SW480 (cell line): ENCODE data around the gene ERBB2.
A peak's percentile ranks its signal among the peaks of the same experiment; 100 is the strongest.

ENCODE experiments used
- DNase-seq: peaks from one replicate; pipeline ENCODE4 v3.0.0-alpha.2; 2016; ENCODE audit warnings: low spot score

The ERBB2 gene

DNA sequence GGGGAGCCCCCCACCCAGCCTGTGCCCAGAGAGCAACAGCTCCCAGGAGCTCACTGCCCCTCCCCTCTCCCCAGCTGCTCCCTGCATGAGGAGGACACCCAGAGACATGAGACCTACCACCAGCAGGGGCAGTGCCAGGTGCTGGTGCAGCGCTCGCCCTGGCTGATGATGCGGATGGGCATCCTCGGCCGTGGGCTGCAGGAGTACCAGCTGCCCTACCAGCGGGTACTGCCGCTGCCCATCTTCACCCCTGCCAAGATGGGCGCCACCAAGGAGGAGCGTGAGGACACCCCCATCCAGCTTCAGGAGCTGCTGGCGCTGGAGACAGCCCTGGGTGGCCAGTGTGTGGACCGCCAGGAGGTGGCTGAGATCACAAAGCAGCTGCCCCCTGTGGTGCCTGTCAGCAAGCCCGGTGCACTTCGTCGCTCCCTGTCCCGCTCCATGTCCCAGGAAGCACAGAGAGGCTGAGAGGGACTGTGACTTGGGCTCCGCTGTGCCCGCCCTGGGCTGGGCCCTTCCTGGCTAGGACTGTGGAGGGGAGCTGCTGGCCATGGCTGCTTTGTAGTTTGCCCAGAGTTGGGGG lies 34.1 kb upstream of the ERBB2 start:
- DNase-seq = peak; percentile 34

DNA sequence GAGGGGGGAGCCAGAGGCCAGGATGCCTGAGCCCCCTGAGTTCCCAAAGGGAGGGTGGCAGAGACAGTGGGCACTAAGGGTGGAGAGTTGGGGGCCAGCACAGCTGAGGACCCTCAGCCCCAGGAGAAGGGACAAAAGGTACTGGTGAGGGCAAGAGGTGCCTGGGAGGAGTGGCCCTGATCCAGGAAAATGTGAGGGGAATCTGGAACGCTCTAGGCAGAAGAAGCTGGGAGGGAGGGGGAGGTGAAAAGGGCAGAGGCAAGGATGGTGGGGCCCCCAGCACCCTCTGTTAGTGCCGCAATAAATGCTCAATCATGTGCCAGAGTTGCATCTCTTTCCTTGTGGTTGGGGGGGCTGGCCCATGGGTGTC lies 33.6 kb upstream of the ERBB2 start:
- DNase-seq = no peak

- DNase-seq = no peak
These were observed 33.1 kb upstream of the ERBB2 start for GRCh38 chr17:39666601-39667261.

DNA sequence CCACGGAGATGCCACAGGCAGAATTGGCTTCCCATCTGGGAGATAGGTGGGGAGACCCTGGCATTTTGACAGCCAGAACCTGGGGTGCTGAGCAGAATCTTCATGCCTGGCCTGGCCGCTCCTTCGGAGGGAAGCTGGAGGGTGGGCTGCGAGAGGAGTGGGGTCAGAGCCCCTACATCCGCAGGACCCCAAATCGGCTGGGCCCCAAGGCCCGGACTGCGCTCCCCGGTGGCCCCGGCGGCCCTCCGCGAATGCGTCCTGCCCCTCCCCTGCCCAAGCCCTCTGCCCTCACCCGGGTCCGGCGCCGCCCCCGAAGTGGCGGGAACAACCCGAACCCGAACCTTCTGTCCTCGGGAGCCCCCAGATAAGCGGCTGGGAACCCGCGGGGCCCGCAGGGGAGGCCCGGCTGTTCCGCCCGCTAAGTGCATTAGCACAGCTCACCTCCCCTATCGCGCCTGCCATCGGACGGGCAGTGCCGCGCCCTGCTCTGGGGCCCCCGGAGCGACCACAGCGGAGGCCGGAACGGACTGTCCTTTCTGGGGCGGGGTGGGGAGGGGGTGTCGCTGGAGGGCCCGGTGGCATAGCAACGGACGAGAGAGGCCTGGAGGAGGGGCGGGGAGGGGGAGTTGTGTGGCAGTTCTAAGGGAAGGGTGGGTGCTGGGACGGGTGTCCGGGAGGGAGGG lies 32.5 kb upstream of the ERBB2 start:
- DNase-seq = peak; percentile 25

- DNase-seq = peak; percentile 61
These were observed 31.6 kb upstream of the ERBB2 start, which contains the start of gene PNMT for GRCh38 chr17:39667945-39668924. TSS of gene PNMT (plus strand) at chr17:39668453. CDS start at chr17:39668476, 23 bp downstream.

GRCh38 chr17:39669897-39670735 lies 29.7 kb upstream of the ERBB2 start:
- no peak for DNase-seq

GRCh38 chr17:39670746-39671145 lies 29.1 kb upstream of the ERBB2 start:
- DNase-seq = no peak

DNA sequence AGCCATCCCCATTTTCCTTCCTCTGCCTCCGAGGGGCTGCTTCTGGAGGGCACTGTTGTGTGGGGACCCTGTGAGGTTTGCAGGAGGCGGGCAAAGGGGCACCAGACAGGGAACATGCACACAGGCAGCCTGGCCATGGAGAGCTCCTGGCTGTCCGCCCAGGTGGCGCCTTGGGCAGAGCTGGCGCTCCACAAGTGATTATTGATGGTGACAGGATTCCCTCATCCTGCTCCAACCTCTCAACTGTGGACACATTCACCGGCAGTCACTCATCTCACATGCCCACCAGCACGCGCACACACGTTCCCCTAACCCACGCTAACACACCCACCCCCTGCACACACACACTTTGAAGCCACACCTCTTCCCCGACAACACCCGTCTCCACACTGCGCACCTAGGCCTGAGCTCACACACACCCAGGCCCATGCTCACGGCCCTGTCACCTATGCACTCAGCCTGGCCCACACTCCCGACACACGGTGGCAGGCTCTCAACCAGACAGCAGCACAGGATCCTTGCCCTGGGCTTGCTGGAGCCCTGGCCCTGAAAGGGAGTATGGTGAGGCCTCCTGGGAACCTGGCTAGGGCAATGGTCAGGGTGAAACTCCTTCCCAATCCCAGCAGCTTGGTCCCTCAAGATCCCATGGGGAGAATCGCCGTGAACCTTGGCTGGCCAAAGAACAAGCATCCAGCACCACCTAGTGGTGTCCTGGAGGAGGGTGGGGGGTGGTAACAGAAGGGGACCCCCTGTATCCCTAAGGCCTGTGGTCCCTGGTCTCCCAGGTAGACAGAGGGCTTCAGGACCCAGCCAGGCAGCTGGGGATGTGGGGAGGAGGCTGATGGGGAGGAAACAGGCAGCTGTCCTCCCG lies 28.0 kb upstream of the ERBB2 start:
- DNase-seq = peak; percentile 38

- DNase-seq = no peak
These were observed 27.1 kb upstream of the ERBB2 start for GRCh38 chr17:39672522-39673334.

DNA sequence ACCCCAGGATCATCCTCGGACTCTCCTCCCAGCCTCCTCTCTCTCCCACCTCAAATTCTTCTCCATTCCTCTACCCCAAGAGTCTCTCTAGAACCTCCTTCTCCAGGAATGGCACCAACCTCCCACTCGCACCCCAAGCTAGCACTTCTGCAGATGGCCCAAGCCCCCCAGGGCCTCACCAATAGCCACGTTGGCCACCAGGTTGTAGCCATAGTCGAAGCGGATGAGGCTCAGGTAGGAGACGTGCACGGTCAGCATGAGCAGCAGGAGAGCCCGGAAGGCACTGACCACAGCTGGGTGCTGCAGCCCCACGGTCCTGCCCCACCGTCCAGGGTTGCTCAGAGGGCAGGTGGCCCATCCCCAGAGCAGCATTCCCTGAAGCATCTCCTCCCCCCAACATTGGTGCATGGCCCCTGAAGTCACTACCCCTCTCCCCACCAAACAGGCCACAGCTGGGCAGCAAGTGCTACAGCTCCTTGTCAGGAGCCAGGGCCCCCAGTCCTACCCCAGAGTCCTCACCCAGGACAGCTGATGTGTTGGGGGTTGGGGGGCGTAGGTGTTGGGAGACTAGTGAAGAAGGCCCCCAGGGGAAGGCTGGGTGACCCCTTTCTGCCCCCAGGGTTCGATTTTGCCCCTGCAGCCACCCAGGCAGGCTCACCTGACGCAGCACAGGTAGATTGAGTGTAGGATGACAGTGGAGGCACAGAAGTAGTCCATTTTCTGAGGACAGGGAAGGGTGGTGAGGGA lies 26.4 kb upstream of the ERBB2 start:
- no peak for DNase-seq

DNA sequence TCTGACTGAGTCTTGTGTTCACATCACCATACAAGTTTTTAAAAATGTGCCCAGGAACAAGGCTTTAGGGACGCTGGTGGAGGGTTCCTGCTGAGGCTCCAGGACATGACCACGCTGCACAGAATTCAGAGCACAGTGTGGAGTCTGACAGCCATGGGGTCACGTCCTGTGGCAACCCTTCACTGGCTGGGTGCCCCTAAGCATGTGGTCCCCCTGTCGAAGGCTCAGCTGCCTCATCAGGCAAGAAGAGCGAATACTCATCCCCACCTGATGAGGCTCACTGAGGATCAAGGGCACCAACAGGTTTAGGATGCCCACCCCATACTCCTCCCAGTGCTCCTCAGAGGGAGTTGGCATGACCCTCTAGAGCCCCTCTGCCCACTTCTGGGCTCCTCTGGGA lies 25.7 kb upstream of the ERBB2 start:
- DNase-seq = no peak

DNA sequence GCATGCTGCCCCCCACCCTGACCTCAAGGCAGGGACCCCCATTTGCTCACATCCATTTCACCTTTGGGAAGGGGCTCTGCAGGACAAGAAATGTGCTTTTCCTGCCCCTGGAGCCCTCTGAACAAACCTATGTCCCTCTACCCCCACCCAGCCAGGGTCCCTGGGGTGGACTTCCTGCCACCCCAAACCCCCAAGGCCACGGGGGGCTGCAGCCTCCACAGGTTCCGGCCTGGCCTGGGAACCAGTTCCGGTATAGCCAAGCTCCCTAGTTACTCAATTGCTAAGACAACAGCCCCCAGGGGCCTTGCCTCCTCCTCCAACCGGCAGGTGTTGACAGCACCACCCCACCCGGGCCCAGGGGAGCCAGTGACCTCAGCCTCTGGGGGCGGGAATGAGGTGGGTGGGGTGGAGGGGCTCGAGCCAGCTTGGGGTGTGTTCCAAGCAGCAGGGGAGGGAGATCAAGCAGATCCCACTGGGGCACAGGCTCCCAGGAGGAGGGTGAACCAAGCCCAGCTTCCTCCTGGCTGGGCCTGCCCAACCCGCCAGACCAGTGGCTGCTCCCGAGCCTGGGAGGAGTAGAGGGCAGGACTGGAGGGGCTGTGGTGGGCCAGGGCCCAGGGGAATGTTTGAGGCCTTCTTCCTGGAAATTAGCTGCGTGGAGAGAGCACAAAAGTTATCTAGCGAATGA lies 25.0 kb upstream of the ERBB2 start:
- peak; percentile 38 for DNase-seq

DNA sequence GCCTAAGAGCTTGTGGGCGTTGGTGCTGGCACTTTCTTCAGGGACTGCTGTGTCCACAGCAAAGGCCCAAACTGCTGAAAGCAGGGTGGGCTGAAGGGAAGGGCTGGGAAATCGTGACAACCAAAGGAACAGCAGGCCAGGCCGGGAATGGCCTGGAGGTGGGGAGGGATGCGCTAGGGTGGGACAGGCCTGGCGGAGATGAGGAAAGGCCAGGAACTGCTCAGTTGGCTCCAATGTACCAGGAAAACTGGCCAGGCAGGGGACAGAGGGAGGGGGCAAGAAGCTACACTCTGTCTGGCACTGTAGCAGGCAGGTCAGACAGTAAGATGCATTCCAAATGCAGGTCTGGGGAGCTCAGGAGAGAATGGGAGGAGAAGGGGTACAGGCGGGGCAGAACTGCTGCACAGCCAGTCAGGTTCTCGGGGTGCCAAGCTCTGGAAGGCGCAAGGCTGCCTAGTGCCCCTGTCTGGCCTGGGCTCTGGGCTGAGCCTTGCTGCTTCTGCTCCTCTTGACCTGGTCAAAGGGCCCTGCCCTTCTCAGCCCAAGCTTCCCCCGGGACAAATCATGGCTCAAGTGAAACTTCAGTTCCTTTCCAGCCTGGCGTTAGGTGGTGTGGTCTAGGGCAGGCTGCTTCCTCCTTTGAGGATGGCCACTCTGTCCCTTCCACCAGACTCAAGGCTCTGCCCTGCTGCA lies 24.3 kb upstream of the ERBB2 start:
- DNase-seq = no peak

GRCh38 chr17:39676198-39676819 lies 23.6 kb upstream of the ERBB2 start:
- peak; percentile 49 for DNase-seq

GRCh38 chr17:39677072-39677471 lies 22.8 kb upstream of the ERBB2 start:
- no peak for DNase-seq

- no peak for DNase-seq
These were observed 22.1 kb upstream of the ERBB2 start for GRCh38 chr17:39677542-39678339.
